T-helper 1 cell treated with Interleukin-12 subunit alpha and Interleukin-12 subunit beta and Interleukin-4 antibody, amounts not matched to agents 30 μg/mL and 1 μg/mL, for 36 hours (primary cell): ENCODE results near the gene CA10.

ENCODE experiments used
- H3K27ac Mint-ChIP-seq: one replicate; pipeline ENCODE4 v1.8.0; 2021; ENCODE audit warnings: mild to moderate bottlenecking, mixed read lengths
- H3K27me3 Mint-ChIP-seq: one replicate; pipeline ENCODE4 v1.8.0; 2021; ENCODE audit warnings: low read depth, mixed read lengths
- H3K36me3 Mint-ChIP-seq: one replicate; pipeline ENCODE4 v1.8.0; 2021; ENCODE audit warnings: low read depth, mixed read lengths
- H3K4me1 Mint-ChIP-seq: one replicate; pipeline ENCODE4 v1.8.0; 2021; ENCODE audit warnings: low read depth, mixed read lengths
- H3K4me3 Mint-ChIP-seq: one replicate; pipeline ENCODE4 v1.8.0; 2021; ENCODE audit warnings: mild to moderate bottlenecking, moderate library complexity, mixed read lengths
- H3K9me3 Mint-ChIP-seq: one replicate; pipeline ENCODE4 v1.8.0; 2021; ENCODE audit warnings: mixed read lengths

Gene CA10

DNA sequence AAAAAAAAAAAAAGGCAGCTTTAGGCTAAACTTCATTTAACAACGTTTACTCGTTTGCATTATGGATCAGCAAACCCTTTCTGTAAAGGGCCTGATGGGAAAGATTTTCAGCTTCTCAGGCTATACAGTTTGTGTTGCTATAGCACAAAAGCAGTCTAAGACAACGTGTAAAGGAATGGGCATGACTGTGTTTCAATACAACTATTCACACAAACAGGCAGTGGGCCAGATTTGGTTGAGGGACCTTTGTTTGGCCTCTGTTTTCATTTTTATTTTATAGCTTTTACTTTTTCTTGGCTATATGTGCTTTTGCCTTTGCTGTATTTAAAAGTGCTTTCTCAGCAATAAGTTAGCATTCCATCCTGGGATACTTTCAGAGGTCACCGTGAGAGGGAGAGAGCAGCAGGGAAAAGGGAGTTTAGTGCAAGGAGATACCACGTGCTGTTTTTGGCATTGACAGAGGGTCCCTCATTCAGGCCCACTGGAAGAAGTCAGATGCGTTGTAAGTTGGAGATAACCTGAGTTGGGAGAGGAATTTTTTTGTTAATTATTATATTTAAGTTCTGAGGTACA is 562.6 kb downstream of the CA10 start:
- Mint-ChIP-seq H3K36me3 (no peaks in the 10 kb centered on the region), H3K4me1 (no peaks in the 10 kb centered on the region), H3K9me3 (no peaks in the 10 kb centered on the region), H3K4me3 (no peak overlapping the region), H3K27ac (no peak overlapping the region), H3K27me3 (no peaks in the 10 kb centered on the region)

DNA sequence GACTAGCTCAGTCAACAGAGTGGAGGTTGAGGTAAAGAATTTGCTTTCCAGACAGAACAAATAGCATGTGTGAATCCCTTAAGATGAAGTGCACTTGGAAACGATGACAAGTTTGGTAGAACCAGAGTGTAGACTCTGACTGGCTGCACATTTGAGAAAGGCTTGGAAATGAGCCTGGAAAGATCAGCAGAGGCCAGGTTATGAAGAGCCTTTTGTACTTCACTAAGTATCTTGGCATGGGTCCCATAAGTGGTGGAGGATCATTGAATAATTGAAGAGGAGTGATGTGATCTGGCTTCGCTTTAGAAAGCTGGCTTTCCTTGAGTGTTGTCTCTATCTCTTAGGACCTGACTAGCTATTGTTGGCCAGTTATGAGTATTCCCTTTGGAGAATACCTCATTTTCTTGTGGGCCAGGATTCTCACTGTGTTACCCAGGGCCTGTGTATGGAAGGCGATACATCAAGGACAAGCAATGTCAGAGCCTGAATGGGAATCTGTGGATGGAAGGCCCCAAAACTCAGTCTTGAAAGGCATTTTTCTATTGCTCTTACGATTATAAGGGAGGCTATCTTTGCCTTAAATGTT is 568.4 kb downstream of the CA10 start:
- Mint-ChIP-seq H3K27me3 (no peaks in the 10 kb centered on the region), H3K36me3 (no peaks in the 10 kb centered on the region), H3K4me1 (no peaks in the 10 kb centered on the region), H3K9me3 (peaks cover 8% of the 10 kb centered on the region), H3K27ac (no peak overlapping the region), H3K4me3 (no peak overlapping the region)

DNA sequence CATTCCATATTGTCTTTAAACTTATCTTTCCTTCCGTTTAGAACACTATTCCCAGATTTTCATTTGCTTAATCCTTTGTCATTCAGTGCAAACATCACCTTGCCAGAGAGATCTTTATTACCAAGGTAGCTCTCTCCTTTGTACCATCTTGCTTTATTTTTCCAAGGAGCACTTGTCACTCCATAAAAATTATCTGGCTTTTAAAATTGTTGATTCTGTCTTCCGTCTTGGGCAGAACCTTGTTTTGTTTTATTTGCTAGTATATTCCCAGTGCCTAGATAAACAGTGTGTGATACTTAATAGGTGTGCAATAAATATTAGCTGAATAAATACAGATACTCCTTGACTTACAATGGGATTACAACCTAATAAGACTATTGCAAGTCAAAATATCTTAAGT is 570.5 kb downstream of the CA10 start:
- no peak overlapping the region for H3K4me3 Mint-ChIP-seq
- H3K27me3 Mint-ChIP-seq = no peaks in the 10 kb centered on the region
- no peaks in the 10 kb centered on the region for H3K4me1 Mint-ChIP-seq
- no peak overlapping the region for H3K27ac Mint-ChIP-seq
- peaks cover 8% of the 10 kb centered on the region for H3K9me3 Mint-ChIP-seq
- no peaks in the 10 kb centered on the region for H3K36me3 Mint-ChIP-seq

- Mint-ChIP-seq H3K27me3 (no peaks in the 10 kb centered on the region), H3K27ac (no peak overlapping the region), H3K36me3 (no peaks in the 10 kb centered on the region), H3K9me3 (peaks cover 8% of the 10 kb centered on the region), H3K4me3 (no peak overlapping the region), H3K4me1 (no peaks in the 10 kb centered on the region)
Measured at GRCh38 chr17:51587516-51587915, 571.0 kb downstream of the CA10 start.

DNA sequence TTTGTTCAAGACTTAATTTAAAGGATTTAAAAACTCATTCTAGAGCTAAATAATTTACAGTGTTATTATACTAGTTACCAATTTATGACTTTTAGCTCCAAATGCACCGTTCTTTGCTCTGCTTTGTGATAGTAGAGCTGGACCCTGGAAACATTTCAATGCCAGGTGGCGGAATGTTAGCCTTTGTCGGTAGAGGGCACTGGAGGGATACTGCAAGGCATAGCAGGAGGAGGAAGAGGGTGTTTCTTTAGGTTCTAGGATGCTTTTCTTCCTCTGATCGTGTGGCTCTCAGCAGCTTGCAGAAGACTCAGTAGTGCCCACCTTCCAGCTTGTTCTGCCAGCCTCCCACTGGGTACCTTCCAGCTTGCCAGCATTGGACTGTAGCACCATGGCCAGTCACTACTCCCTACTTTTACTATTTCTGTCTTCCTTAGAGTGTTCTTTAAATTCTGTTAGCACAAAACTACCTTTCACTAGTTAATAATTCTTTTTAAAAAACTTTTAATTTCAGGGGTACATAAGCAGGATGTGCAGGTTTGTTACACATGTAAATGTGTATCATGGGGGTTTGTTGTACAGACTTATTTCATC is 572.9 kb downstream of the CA10 start:
- Mint-ChIP-seq H3K27ac (no peak overlapping the region), H3K36me3 (no peaks in the 10 kb centered on the region), H3K9me3 (peaks cover 8% of the 10 kb centered on the region), H3K4me3 (no peak overlapping the region), H3K4me1 (no peaks in the 10 kb centered on the region), H3K27me3 (no peaks in the 10 kb centered on the region)

- H3K4me3 Mint-ChIP-seq = no peak overlapping the region
- H3K9me3 Mint-ChIP-seq = no peaks in the 10 kb centered on the region
- no peaks in the 10 kb centered on the region for H3K4me1 Mint-ChIP-seq
- peaks cover 3% of the 10 kb centered on the region for H3K27me3 Mint-ChIP-seq
- H3K36me3 Mint-ChIP-seq = no peaks in the 10 kb centered on the region
- no peak overlapping the region for H3K27ac Mint-ChIP-seq
Measured at GRCh38 chr17:51580869-51581268, 577.6 kb downstream of the CA10 start.
